Fibroblast of peridontal ligament (primary cell): ENCODE results near the gene SNAI1.
"Not testable (repeated sequence)": the region's sequence is repeated elsewhere in the genome, so short reads cannot be mapped to it uniquely, and the experiment has no call there.

Experiments
- DNase-seq: peaks from one replicate; pipeline ENCODE4 v3.0.0-alpha.2; 2010; ENCODE audit errors: extremely low read depth

SNAI1 gene

DNA sequence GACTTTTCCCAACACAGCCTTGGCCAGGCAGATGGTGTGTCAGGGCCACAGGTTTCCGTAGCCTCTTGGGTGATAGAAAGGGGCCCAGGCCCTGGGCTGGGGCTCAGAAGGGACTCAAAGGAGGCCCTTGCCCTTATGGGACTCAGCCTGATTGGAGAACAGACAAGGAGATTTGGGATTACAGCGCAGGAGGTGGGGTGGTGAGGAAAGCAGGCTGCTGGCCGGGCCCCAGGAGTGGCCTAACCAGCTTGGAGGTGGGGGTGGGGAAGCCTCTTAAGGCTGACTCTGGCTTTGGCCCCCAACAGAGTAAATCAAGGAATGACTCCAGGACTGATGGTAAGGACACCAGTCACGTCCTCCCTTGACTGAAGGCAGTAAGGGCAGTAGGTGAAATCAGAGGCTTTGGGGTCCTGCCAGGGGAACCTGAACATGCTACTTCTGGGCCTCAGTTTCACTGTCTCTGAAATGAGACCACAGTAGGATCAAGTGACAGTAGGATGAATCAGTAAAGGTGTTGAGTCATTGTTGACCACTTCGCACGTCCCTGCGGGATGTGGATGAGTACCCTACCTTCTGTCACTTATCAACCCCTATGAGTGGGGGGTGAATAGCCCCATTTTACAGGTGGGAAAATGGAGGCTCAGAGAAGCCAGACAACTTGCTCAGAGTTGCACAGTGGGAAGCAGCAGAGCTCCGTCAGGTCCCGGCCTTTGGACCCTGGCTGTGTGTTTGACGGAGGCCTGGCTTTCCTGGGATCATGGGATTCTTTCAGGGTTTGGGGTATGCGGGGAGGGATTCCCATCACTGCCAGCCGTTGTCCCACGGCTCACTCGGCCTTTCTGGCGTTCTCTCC lies 4.5 kb downstream of the SNAI1 start:
- DNase-seq, result peak; percentile 45

DNA sequence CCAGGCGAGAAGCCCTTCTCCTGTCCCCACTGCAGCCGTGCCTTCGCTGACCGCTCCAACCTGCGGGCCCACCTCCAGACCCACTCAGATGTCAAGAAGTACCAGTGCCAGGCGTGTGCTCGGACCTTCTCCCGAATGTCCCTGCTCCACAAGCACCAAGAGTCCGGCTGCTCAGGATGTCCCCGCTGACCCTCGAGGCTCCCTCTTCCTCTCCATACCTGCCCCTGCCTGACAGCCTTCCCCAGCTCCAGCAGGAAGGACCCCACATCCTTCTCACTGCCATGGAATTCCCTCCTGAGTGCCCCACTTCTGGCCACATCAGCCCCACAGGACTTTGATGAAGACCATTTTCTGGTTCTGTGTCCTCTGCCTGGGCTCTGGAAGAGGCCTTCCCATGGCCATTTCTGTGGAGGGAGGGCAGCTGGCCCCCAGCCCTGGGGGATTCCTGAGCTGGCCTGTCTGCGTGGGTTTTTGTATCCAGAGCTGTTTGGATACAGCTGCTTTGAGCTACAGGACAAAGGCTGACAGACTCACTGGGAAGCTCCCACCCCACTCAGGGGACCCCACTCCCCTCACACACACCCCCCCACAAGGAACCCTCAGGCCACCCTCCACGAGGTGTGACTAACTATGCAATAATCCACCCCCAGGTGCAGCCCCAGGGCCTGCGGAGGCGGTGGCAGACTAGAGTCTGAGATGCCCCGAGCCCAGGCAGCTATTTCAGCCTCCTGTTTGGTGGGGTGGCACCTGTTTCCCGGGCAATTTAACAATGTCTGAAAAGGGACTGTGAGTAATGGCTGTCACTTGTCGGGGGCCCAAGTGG lies 5.3 kb downstream of the SNAI1 start:
- DNase-seq, result no peak

DNA sequence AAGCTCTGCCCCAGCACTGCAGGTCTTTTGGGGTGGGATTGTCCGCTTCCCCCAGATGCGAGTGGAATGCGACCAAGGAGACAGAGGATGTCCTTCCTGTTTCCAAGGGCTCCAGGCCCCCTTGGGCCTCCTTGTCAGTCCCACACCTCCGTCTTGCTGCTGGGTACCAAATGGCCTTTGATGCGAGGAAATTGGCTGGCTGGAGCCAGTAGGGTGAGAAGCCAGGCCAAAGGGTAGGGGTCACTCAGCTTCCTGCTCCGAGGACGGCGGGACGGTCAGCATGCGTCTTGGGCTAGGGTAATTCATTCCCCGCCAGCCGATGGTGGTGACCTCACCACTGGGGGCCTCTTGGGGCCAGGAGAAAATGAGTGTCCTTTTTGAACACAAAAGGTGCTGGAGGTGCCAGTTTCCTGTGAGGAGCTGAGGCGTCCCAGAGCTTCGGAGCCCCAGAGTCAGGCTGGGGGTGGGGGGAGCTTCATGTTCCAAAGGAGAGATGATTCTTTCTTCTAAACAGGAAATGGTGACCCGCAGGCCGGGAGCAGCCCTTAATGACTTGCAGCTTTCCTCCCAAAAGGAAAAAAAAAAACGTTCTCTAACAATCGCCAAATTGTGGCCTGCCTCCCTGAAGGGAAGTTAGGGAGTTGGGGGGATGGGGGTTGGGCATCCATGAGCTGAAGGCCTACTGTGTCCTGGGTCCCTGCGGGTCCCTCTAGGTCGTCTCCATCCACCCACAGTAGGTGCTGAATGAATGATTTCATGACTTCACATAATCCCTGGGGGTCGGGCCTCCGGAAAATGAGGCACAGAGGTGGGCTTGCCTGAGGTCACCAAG lies 6.7 kb downstream of the SNAI1 start:
- DNase-seq, result peak; percentile 85

DNA sequence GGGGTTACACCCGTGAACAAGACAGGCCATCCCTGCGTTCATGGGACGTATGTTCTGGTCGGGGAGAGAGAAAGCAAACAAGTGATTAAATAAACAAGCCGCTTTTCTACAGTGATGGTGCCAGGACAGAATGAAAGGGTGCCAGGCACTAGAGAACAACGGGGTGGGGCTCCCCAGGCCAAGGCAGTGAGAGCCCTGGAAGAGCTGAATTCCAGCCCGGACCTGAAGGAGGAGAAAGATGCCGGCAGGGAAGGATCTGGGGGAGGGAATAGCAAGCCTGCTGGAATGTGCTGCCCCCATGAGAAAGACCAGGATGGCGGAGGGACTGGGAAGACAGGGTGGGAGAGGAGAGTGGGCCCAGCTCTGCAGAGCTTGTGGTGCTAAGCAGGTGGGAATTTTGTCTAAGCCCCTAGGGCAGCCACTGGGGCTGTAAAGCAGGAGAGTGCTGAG lies 7.5 kb downstream of the SNAI1 start:
- DNase-seq, result peak; percentile 61

DNA sequence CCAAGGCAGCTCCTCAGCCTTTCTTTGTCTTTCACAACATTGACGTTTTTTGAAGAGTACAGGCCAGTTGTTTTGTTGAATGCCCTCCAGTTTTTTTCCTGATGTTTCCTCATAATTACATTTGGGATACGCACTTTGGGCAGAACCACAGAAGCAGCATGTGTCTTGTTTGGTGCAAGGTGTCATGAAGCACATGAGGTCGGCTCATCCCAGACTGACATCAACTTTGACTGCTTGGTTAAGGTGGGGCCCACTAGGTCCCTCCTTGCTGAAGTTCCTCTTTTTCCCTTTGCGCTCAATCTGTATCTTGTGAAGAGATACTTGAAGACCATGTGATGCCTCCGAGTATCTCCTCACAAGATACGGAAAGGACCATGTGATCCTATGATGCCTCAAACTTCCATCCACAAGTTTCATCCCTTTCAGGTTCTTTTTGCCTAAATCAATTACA lies 10.5 kb downstream of the SNAI1 start:
- DNase-seq, result no peak

DNA sequence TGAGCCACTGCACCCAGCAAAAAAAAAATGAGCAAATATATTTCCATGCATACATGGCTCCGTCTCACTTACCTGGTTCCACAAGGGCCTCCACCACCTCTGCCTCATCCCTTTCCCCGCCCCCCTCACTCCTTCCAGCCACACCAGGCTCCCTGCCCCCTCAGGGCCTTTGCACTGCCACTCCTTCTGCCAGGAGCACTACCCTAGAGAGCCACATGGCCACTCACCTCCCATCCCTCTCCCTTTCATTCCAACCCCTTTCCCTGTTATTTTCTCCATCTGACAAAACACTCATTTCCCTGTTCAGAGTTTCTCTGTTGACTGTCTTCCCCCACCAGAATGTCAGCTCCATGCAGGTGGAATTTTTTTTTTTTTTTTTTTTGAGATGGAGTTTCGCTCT lies 12.8 kb downstream of the SNAI1 start:
- DNase-seq, result no peak

DNA sequence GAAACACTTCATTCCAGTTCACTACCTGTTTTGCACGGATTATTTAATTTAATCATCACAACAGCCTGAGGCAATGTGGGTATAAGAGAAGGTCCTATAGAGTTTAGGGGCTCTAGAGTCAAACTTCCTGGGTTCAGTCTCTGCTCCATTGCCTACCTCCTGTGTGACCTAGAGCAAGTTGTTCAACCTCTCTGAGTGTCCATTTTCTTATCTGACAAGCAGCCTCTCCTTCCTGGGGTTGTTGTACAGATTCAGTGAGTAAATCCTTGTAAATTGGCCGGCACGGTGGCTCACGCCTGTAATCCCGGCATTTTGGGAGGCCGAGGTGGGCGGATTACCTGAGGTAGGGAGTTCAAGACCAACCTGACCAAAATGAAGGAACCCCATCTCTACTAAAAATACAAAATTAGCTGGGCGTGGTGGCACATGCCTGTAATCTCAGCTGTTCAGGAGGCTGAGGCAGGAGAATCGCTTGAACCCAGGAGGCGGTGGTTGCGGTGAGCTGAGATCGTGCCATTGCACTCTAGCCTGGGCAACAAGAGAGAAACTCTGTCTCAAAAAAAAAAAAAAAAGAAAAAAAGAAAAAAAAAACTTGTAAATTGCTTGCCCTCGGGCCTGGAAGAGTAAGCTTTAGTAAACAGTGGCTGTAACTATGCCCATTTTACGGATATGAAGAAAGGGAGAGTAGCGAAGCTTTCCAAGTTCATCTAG lies 15.9 kb downstream of the SNAI1 start:
- not testable (repeated sequence) for DNase-seq

DNA sequence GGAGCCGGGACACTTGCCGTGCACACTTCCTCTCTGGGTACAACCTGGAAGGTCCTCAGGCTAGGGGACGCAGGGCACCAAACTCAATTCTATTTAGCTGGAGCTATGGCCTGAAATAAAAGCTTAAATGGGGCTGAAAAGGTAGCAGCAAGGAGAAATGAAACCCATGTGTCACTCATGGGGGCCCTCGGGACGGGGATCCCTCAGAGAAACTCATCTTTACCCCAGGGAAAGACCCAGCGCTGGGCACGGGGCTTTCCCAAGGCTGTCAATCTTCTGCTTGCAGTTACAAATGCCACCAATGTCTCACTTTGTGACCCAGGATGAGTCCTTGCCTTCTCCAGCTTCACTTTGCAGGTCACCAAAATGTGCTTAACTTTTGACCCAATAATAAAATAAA lies 16.5 kb downstream of the SNAI1 start:
- DNase-seq, result no peak

DNA sequence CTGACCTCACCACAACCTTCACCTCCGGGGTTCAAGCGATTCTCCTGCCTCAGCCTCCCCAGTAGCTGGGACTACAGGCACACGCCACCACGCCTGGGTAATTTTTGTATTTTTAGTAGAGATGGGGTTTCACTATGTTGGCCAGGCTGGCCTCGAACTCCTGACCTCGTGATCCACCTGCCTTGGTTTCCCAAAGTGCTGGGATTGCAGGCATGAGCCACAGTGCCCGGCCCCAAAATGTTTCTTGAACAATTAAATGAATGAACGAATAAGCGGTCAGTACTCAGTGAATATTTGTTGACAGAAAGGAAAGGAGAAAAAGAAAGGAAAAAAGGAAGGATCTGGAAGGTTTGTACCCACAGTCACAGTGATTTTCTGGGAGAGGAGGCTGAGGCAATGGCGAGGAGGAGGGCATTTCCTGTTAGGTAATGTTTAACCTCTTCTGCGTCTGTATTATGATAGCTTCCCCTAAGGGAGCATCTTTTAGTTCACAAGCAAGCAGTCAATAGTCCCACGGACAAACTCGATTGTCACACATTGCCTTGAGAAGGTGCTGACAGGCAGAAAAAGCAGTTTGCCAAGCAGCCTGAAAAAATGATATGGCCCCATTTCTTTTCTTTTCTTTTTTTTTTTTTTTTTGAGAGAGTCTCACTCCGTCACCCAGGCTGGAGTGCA lies 17.9 kb downstream of the SNAI1 start:
- not testable (repeated sequence) for DNase-seq

DNA sequence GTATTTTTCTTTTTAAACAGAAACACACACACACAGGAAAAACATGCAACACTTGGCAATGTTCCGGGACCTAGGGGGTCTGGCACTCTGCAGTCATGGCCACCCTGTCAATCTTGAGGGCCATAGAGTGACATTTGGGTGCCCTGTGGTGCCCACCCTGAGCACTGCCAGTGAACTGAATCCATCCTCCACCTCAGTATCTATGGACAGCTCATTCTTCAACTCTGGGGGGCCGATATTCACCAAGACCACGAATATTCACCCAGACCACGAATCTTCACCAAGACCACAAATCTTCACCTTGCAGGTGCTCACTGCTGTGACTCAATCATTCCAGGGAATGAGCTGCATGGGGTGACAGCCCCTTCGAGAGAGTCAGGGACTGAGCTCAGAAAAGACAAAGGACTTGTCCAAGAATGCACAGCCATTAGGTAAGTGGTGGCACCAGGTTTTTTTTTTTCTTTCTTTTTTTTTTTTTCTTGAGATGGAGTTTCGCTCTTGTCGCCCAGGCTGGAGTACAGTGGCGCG lies 19.1 kb downstream of the SNAI1 start:
- DNase-seq, result no peak

DNA sequence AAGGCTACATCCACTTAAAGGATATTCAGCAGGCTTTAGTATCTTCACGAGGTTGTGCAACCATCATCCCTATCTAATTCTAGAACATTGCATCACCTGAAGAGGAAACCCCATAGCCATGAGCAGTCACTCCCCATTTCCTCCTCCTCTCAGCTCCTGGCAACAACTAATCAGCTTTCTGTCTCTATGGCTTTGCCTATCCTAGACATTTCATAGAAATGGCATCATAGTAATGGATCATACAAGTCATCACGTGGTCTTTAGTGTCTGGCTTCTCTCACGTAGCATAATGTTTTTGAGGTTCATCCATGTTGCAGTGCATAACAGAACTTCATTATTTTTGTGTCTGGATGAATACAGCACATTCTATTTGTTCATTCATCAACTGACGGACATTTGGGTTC lies 20.5 kb downstream of the SNAI1 start:
- DNase-seq, result peak; percentile 72

DNA sequence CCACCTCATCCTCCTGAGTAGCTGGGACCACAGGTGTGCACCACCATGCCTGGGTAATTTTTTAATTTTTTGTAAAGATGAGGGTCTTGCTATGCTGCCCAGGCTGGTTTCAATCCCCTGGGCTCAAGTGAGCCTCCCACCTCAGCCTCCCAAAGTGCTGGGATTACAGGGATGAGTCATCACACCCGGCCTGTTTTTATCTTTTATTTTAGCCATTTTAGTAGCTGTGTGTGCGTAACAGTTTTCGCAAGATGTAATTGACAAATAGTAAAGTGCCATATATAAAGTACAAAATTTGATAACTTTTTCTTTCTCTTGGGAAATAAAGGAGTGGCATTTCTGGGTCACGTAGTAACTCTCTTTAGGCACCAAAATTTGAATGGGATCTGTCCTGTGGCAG lies 21.4 kb downstream of the SNAI1 start:
- DNase-seq, result no peak

DNA sequence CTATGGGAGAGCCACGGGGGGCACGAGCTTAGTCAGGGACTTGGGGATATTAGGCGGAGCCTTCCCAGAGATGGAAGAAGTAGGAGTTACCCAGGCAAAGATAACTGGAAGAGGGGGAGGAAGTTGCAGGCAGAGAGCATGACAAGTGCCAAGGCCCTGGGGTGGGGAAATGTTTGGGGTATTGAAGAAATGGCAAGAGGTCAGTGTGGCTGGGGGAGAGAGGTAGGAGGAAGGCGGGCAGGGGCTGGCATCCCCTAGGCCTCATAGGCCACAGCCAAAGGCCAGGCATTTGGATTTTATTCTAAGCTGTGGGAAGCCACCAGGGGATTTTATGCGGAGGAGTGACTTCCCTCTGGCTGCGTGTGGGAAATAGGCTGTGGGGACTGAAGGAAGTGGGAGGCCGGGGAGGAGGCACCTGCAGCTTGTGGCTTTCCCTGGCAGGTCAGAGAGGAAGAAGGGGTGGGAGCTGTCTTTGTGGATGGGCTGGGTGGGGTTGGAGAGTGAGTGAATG lies 22.7 kb downstream of the SNAI1 start:
- no peak for DNase-seq

DNA sequence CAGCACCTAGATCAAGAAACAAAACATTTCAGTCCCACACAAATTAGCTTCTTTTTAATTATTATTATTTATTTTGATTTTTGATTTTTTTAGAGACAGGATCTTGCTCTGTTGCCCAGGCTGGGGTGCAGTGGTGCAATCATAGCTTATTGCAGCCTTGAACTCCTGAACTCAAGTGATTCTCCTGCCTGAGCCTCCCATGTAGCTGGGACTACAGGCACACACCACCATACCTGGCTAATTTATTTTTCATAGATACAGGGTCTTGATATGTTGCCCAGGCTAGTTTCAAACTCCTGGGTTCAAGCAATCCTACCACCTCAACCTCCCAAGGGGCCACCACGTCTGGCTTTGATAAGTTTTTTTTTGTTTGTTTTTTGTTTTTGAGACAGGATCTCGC lies 24.6 kb downstream of the SNAI1 start:
- DNase-seq, result no peak

DNA sequence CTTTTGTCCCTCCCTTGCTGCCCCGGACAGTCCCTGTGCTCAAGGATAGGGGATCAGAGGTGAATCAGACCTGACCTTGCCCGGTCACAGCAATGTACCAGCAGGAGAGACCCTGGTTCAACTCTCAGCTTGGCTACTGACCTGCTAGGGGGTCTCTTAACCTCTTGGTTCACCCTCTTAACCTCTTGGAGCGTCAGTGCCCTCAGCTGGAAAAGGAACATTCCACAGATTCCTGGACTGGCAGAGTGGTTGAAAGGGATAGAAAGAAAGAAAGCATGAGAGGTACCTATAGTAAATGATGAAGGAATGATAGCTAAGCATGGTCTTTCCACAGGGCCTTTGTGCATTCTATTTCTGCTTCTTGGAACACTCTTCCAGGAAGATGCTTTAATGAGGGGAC lies 25.2 kb downstream of the SNAI1 start:
- no peak for DNase-seq

DNA sequence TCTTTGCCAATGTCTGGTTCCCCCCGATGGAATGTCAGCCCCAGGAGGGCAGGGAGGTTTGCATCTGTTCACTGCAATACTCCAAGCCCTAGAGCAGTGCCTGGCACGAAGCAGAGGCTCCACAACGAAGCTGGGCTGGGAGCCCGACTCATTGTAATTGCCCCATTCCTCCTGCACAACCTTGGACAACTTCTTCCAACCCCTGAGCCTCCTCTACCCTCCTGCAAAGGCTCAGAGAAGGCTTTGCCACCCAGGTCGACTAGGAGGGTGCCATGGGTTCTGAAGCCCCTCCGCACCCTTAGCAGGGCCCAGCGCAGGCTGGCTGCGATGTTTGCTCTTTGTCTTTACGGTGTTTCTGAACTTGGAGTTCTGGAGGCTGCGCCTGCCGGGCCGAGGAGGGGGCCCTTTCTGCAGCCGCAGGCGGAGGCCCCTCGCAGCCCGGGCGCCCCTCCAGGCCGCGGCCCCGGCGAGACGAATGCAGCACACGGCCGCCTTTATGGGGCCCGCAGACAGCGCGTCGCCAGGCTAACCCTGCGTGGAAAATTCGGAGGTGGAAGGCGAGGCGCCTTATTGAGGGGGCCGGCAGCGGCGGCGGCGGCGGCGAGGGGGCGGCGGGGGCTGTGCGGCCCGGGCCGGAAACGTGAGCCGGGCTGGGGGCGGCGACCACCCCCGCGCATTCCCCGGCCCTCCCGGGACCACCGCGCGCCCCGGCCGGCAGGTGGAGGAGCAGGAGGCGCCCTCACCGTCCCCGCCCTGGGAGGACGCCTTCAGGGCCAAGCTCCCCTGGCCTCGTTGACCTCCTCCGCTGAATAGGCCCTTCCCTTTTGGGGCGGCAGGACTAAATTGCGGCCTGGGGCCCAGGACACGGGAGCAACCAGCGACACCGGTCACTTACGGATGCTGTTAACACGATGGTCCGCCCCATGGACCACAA lies 27.0 kb downstream of the SNAI1 start:
- no peak for DNase-seq

DNA sequence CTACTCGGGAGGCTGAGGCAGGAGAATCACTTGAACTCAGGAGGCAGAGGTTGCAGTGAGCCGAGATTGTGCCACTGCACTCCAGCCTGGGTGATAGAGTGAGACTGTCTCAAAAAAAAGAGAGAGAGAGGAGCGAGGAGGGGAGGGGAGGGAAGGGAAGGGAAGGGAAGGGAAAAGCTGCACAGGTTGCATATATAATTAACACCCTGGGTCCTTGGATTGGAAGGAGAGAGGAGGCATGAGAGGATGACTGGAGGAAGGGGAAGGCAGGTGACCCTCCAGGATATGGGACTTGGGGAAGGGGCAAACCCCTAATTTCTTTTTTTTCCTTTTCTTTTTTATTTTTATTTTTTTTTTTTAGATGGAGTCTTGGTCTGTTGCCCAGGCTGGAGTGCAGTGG lies 28.8 kb downstream of the SNAI1 start:
- not testable (repeated sequence) for DNase-seq

DNA sequence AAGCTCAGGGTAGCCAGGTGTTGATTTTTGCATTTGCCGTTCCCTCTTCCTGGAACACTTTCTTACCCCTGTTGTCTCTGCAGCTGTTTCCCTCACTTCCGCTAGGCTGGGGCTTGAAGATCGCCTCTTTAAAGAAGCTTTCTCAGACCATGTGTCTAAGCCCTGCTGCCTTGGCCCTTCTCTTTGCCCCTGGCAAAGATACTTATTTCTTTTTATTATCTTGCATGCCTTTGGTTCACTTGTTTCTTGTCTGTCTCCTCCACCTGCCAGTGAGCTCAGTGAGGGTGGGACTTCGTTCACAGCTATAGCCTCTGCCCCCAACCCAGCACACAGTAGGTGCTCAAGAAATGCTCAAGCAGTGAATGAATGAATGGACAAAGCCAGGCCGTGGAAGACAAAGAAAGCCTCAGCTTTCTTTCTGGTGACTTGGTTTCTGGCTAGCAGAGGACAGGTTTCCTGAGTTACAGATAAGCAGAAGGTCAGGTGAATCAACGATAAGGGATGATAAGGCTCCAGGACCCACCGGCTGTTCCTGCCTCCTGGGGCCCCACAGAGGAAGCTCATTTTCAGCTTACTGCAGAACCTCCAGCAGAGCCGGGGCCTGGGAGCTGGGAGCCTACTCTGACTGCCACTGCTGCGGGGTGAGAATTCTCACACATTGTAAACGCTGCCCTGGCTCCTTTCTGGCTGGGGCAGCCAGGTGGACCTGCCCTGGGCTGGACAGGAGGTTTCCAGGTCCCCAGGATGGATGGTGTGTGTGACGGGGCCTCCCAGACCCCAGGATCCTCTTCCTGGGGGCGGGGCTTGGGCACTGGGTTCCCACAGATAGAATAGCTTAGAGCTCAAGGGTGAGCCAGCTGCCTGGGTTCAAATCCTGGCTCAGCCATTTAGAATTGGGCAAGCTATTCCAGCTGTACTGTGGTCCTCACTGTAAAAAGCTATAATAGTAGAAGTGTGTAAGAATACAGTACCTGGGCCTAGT lies 29.8 kb downstream of the SNAI1 start:
- no peak for DNase-seq
